PC-3 (cell line): ENCODE data around the gene PARP16. TPM values are rescaled to one million over a fixed set of nuclear protein-coding genes. Genes with fewer than 3 reads are reported as not detected.

Experiments
- ATAC-seq: fragments of 200-7000 bp; cut with Tn5 transposase; 2 replicates; pipeline ENCODE4 v1.9.1; 2020; ENCODE audit warnings: mild to moderate bottlenecking, moderate library complexity
- BruUV-seq: library from RNA; stranded (reverse); fragments of 400-500 nt; replicated peaks from 2 replicates; lab custom pipeline; 2021; lab: Mats Ljungman, UMichigan
- CTCF ChIA-PET: fragments of 300-600 bp; sonication (Branson Sonifier 250); formaldehyde crosslinking; loops from one replicate; lab custom pipeline; 2022; ENCODE audit warnings: antibody characterized with exemption; lab: Charles Lee
- POLR2A ChIA-PET: fragments of 300-600 bp; sonication (Branson Sonifier 250); formaldehyde crosslinking; loops from one replicate; lab custom pipeline; 2022; ENCODE audit warnings: antibody characterized with exemption; ENCODE audit not compliant: unreplicated experiment; lab: Charles Lee
- DNase-seq: peaks from one replicate; pipeline ENCODE4 v3.0.0-alpha.2; 2015
- H2AFZ ChIP-seq: fragments of 300-600 bp; sonication (generic); 2 replicates; pipeline ENCODE4 v1.6.0; 2016; ENCODE audit warnings: antibody characterized with exemption, low read length
- H3F3A ChIP-seq: fragments of 300-600 bp; sonication (generic); one replicate; pipeline ENCODE4 v1.6.0; 2017; ENCODE audit warnings: antibody characterized with exemption, low read length, control low read depth, mild to moderate bottlenecking; ENCODE audit not compliant: unreplicated experiment
- H3K27ac ChIP-seq: fragments of 300-600 bp; sonication (generic); 2 replicates; pipeline ENCODE4 v1.5.1; 2016; ENCODE audit warnings: mild to moderate bottlenecking, low read length
- H3K27me3 ChIP-seq: fragments of 300-600 bp; sonication (generic); 2 replicates; pipeline ENCODE4 v1.6.1; 2016; ENCODE audit warnings: low read length, mixed read lengths
- H3K36me3 ChIP-seq: fragments of 300-600 bp; sonication (generic); 2 replicates; pipeline ENCODE4 v1.6.1; 2016; ENCODE audit warnings: low read depth, mixed run types, low read length, mixed read lengths
- H3K4me1 ChIP-seq: fragments of 300-600 bp; sonication (generic); 2 replicates; pipeline ENCODE4 v1.5.1; 2016; ENCODE audit warnings: low read length; ENCODE audit not compliant: insufficient read depth
- H3K4me2 ChIP-seq: fragments of 300-600 bp; sonication (generic); 2 replicates; pipeline ENCODE4 v1.6.0; 2016; ENCODE audit warnings: low read length
- H3K4me3 ChIP-seq: fragments of 300-600 bp; sonication (generic); 2 replicates; pipeline ENCODE4 v1.5.1; 2016; ENCODE audit warnings: mild to moderate bottlenecking, low read length, mixed read lengths
- H3K79me2 ChIP-seq: fragments of 300-600 bp; sonication (generic); 2 replicates; pipeline ENCODE4 v1.6.1; 2017; ENCODE audit warnings: low read length, mixed read lengths
- H3K9ac ChIP-seq: fragments of 300-600 bp; sonication (generic); 2 replicates; pipeline ENCODE4 v1.6.0; 2016; ENCODE audit warnings: mild to moderate bottlenecking, low read length
- H3K9me2 ChIP-seq: fragments of 300-600 bp; sonication (generic); replicated peaks from 2 replicates; pipeline ENCODE4 v1.6.1; 2016; ENCODE audit warnings: mixed run types, low read length, mixed read lengths
- H3K9me3 ChIP-seq: fragments of 300-600 bp; sonication (generic); 2 replicates; pipeline ENCODE4 v1.6.1; 2016; ENCODE audit warnings: low read length, mixed read lengths
- H4K20me1 ChIP-seq: fragments of 300-600 bp; sonication (generic); 2 replicates; pipeline ENCODE4 v1.6.1; 2016; ENCODE audit warnings: low read length, mixed read lengths
- EZH2 ChIP-seq: fragments of 300-600 bp; sonication (generic); IDR thresholded peaks from one replicate; pipeline ENCODE4 v1.6.1; 2017; ENCODE audit warnings: antibody characterized with exemption, mild to moderate bottlenecking, low read length; ENCODE audit not compliant: unreplicated experiment
- EZH2phosphoT487 ChIP-seq: fragments of 300-600 bp; sonication (generic); IDR thresholded peaks from 2 replicates; pipeline ENCODE4 v1.6.1; 2018; ENCODE audit warnings: mild to moderate bottlenecking, antibody characterized with exemption, low read length, borderline replicate concordance
- intact Hi-C: fragments of 100-400 bp; cut with micrococcal nuclease; formaldehyde crosslinking; loops from 2 replicates; pipeline ENCODE4 v1.9.0; 2023
- total RNA-seq: library from RNA; depleted of rRNA; stranded (reverse); fragments of >200 nt; gene quantifications from 2 replicates; pipeline ENCODE4 v1.2.3, GENCODE V29; 2014
- TF ChIP-seq, protein P1 (sequence below): fragments of 300-600 bp; sonication (generic); conservative IDR thresholded peaks from 2 replicates; pipeline ENCODE4 v1.5.1; 2017; ENCODE audit warnings: antibody characterized with exemption, low read depth, mild to moderate bottlenecking, low read length

PARP16 gene
- total RNA-seq, 1 experiment from 2014 or later = 6.4 TPM

DNA sequence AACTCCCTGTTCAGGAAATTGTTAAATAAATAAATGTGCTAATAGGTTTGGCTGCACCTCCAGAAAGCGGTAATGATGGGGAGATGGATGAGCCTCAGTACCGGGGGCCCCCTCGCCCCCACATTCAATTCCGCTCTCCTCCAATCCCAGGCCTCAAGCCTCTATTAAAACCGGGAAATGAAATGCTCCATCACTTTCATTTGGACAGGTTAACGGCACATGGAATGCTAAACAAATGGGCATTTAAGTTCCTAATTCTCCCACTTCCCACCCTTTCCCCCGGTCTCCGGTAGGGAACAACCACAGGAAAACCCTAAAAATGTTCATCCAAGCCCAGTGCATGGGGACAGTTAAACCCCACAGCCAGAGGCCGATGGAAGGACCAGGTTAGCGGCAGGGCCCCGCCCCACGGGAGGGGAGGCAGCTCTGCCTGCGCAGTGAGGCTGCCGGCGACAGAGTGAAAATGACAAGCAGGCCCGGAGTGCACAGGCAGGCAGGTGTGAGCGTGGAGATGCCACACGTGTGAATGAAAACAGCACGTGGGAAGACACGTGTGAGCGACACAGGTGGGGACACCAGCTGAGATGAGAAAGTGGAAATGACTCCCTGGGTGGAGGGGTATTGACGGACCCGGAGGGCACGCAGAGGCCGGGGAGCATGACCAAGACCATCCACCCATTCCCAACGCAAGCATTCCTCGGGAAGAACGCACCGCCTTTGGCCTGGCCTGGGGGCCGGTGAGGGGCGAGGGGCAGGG, 45.9 kb upstream of the PARP16 start:
- H3K4me3 ChIP-seq = no peak overlapping the region
- H3K79me2 ChIP-seq = no peaks in the 10 kb centered on the region
- ChIA-PET CTCF (no interaction called here), POLR2A (no interaction called here)
- no peaks in the 10 kb centered on the region for H4K20me1 ChIP-seq
- no peaks in the 10 kb centered on the region for H3K36me3 ChIP-seq
- H3K4me1 ChIP-seq = no peaks in the 10 kb centered on the region
- H3K27me3 ChIP-seq = no peaks in the 10 kb centered on the region
- H3K27ac ChIP-seq = no peak overlapping the region
- TF ChIP-seq, protein P1, sequence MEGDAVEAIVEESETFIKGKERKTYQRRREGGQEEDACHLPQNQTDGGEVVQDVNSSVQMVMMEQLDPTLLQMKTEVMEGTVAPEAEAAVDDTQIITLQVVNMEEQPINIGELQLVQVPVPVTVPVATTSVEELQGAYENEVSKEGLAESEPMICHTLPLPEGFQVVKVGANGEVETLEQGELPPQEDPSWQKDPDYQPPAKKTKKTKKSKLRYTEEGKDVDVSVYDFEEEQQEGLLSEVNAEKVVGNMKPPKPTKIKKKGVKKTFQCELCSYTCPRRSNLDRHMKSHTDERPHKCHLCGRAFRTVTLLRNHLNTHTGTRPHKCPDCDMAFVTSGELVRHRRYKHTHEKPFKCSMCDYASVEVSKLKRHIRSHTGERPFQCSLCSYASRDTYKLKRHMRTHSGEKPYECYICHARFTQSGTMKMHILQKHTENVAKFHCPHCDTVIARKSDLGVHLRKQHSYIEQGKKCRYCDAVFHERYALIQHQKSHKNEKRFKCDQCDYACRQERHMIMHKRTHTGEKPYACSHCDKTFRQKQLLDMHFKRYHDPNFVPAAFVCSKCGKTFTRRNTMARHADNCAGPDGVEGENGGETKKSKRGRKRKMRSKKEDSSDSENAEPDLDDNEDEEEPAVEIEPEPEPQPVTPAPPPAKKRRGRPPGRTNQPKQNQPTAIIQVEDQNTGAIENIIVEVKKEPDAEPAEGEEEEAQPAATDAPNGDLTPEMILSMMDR = no peak
- TF ChIP-seq EZH2phosphoT487 (no peak), EZH2 (no peak)
- DNase-seq (no peak), ATAC-seq (no peak)
- intact Hi-C loops = no loop called here
- no peaks in the 10 kb centered on the region for H3F3A ChIP-seq
- H3K4me2 ChIP-seq = no peak overlapping the region
- no peaks in the 10 kb centered on the region for H3K9me2 ChIP-seq
- BruUV-seq = no TSS peak
- H3K9me3 ChIP-seq = no peaks in the 10 kb centered on the region
- no peak overlapping the region for H3K9ac ChIP-seq
- no peak overlapping the region for H2AFZ ChIP-seq

DNA sequence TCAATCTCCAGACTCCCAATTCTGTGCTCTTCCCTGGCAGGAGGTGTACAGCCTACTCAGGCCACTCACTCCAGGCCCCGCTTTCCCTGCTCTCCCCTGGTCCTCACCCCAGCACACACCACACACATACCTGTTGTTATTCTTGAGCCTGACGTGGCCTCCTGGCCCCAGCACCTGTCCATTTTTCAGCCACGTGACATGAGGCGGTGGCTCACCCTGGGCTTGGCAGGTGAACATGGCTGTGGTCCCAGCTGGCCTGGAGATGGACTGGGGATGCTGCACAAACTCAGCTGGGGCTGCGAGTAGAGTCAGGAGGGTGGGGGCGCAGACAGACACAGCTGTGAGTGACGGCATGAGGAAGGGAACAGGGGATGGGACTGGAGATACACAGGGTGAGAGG, 45.1 kb upstream of the PARP16 start:
- ATAC-seq = no peak
- POLR2A ChIA-PET = no interaction called here
- CTCF ChIA-PET = no interaction called here
- Histone ChIP-seq H2AFZ (no peak overlapping the region), H3F3A (no peaks in the 10 kb centered on the region), H3K27ac (no peak overlapping the region), H3K9ac (no peak overlapping the region), H3K9me2 (no peaks in the 10 kb centered on the region), H3K79me2 (no peaks in the 10 kb centered on the region), H3K27me3 (no peaks in the 10 kb centered on the region), H3K4me1 (no peaks in the 10 kb centered on the region), H3K9me3 (no peaks in the 10 kb centered on the region), H3K4me2 (no peak overlapping the region), H3K4me3 (no peak overlapping the region), H3K36me3 (no peaks in the 10 kb centered on the region), H4K20me1 (no peaks in the 10 kb centered on the region)
- BruUV-seq = no TSS peak
- no peak for TF ChIP-seq EZH2phosphoT487
- TF ChIP-seq, protein P1 = no peak
- DNase-seq = no peak
- intact Hi-C loops = no loop called here

DNA sequence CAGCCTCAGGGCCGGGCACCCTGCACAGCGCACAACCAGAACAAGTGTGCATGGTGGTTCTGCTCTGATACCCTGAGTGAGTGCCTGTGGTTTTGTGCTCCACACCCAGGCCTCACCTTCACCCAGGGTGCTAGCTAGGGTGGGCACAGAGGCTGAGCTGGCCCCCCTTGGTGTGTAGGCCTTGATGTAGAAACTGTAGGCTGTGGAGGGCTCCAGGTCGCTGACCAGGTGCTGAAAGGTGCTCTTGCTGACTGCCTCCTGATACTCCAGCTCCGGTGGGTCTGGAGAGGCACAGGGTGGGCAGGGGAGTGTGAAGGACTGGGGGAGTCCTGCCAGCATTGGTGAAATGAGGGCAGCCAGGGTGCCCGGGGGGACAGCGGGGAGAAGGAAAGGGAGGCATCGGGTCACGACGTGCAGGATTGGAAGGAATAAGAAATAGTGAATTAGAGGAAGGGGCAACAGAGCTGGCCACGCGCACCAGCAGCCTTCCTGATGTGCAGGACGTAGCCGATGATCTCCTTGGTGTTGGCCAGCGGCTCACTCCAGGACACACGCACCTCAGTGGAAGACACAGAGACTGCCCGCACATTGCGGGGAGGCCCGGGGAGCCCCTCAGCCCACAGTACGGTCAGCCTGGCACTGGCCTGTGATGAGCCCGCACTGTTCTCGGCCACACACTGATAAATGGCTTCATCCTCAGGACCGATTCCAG, 44.4 kb upstream of the PARP16 start:
- Histone ChIP-seq H3K36me3 (no peaks in the 10 kb centered on the region), H3K27ac (no peak overlapping the region), H4K20me1 (no peaks in the 10 kb centered on the region), H3K9me3 (no peaks in the 10 kb centered on the region), H2AFZ (no peak overlapping the region), H3K79me2 (no peaks in the 10 kb centered on the region), H3K27me3 (no peaks in the 10 kb centered on the region), H3F3A (no peaks in the 10 kb centered on the region), H3K9ac (no peak overlapping the region), H3K4me2 (no peak overlapping the region), H3K4me3 (no peak overlapping the region), H3K9me2 (no peaks in the 10 kb centered on the region), H3K4me1 (no peaks in the 10 kb centered on the region)
- ATAC-seq (no peak), DNase-seq (no peak)
- ChIA-PET POLR2A (no interaction called here), CTCF (no interaction called here)
- no peak for TF ChIP-seq EZH2
- TF ChIP-seq, protein P1 = no peak
- no peak for TF ChIP-seq EZH2phosphoT487
- no TSS peak for BruUV-seq
- intact Hi-C loops = no loop called here
